Sigmoid colon (tissue), 4 donors: ENCODE measurements around the gene DBNDD1.

Experiments
- CTCF ChIP-seq, 4 experiments: fragments of 450-650 bp in 3 of 4; fragments of 200-600 bp in 1 of 4; IDR thresholded peaks; one replicate each; pipeline ENCODE4 v1.5.1; 2016 to 2019; ENCODE audit warnings: antibody characterized with exemption in 4 of 4, mild to moderate bottlenecking in 3 of 4, moderate library complexity in 2 of 4
- EP300 ChIP-seq, 4 donors: sonication (generic); formaldehyde crosslinking; IDR thresholded peaks; one replicate each; pipeline ENCODE4 v1.6.1; 2017; ENCODE audit warnings: antibody characterized with exemption in 4 of 4
- POLR2A ChIP-seq, 2 donors: fragments of 450-650 bp; IDR thresholded peaks; one replicate each; pipeline ENCODE4 v1.6.1; 2016; ENCODE audit warnings: antibody characterized with exemption in 2 of 2, mild to moderate bottlenecking in 2 of 2, moderate library complexity in 2 of 2

- TF ChIP-seq CTCF (IDR thresholded peaks at IDR 0.05) (no peak), EP300 (IDR thresholded peaks at IDR 0.05) (no peak), POLR2A (IDR thresholded peaks at IDR 0.05) (no peak)
These were observed 55.1 kb downstream of the DBNDD1 start for GRCh38 chr16:89964201-89964600.
